IMR-90 (cell line): Measurements from ENCODE around the gene ABCB4. TPM values are rescaled to one million over a fixed set of nuclear protein-coding genes. Genes with fewer than 3 reads are reported as not detected.

ENCODE experiments used
- ATAC-seq: fragments of 200-7000 bp; cut with Tn5 transposase; 2 replicates; pipeline ENCODE4 v1.9.1; 2020; ENCODE audit warnings: low read depth, mild to moderate bottlenecking, moderate library complexity
- BruUV-seq: library from RNA; stranded (reverse); fragments of 400-500 nt; replicated peaks from 2 replicates; lab custom pipeline; 2021; lab: Mats Ljungman, UMichigan
- CTCF ChIA-PET: fragments of 300-600 bp; formaldehyde crosslinking; extraction: SDS; loops from one replicate; lab custom pipeline; 2021; ENCODE audit warnings: antibody characterized with exemption; lab: Yijun Ruan, JAX
- POLR2A ChIA-PET: fragments of 300-600 bp; sonication (Branson Sonifier 250); formaldehyde crosslinking; loops from one replicate; lab custom pipeline; 2022; ENCODE audit warnings: antibody characterized with exemption; ENCODE audit not compliant: unreplicated experiment; lab: Charles Lee
- DNase-seq: peaks from one replicate; pipeline ENCODE4 v3.0.0; 2013
- H2AFZ ChIP-seq: replicated peaks from 2 replicates; pipeline ENCODE3; 2013; ENCODE audit warnings: low read length, mild to moderate bottlenecking; ENCODE audit not compliant: poor library complexity
- H2AK5ac ChIP-seq: 2 replicates; pipeline ENCODE4 v1.6.1; 2013; ENCODE audit warnings: low read depth, low read length, inconsistent platforms
- H2AK9ac ChIP-seq: replicated peaks from 2 replicates; pipeline ENCODE3; 2013; ENCODE audit warnings: mild to moderate bottlenecking, low read depth, low read length, moderate library complexity; ENCODE audit not compliant: poor library complexity
- H2BK120ac ChIP-seq: 2 replicates; pipeline ENCODE4 v1.6.1; 2013; ENCODE audit warnings: low read depth, low read length, inconsistent platforms
- H2BK15ac ChIP-seq: 3 replicates; pipeline ENCODE4 v1.6.1; 2013; ENCODE audit warnings: low read depth, low read length, inconsistent platforms
- H2BK20ac ChIP-seq: 2 replicates; pipeline ENCODE4 v1.6.1; 2013; ENCODE audit warnings: low read depth, mild to moderate bottlenecking, inconsistent platforms, low read length, moderate library complexity
- H2BK5ac ChIP-seq: 2 replicates; pipeline ENCODE4 v1.6.1; 2013; ENCODE audit warnings: mild to moderate bottlenecking, low read depth, low read length, inconsistent platforms; ENCODE audit not compliant: poor library complexity, severe bottlenecking
- H3K14ac ChIP-seq: replicated peaks from 2 replicates; pipeline ENCODE4 v1.6.1; 2013; ENCODE audit warnings: low read depth, low read length, inconsistent platforms
- H3K18ac ChIP-seq: 2 replicates; pipeline ENCODE4 v1.6.1; 2013; ENCODE audit warnings: low read depth, low read length, control low read depth
- H3K23ac ChIP-seq: 2 replicates; pipeline ENCODE4 v1.6.1; 2013; ENCODE audit warnings: low read depth, low read length, inconsistent platforms
- H3K27ac ChIP-seq: 2 replicates; pipeline ENCODE4 v1.5.1; 2013; ENCODE audit warnings: mild to moderate bottlenecking, control low read depth, low read length; ENCODE audit not compliant: insufficient read depth
- H3K27me3 ChIP-seq: 2 replicates; pipeline ENCODE4 v1.6.1; 2013; ENCODE audit warnings: low read length; ENCODE audit not compliant: control insufficient read depth, insufficient read depth
- H3K36me3 ChIP-seq: 2 replicates; pipeline ENCODE4 v1.6.1; 2013; ENCODE audit warnings: low read length, mixed read lengths; ENCODE audit not compliant: control insufficient read depth, insufficient read depth
- H3K4ac ChIP-seq: 2 replicates; pipeline ENCODE4 v1.6.1; 2013; ENCODE audit warnings: low read depth, low read length, inconsistent platforms
- H3K4me1 ChIP-seq: 2 replicates; pipeline ENCODE4 v1.6.1; 2013; ENCODE audit warnings: low read length, mixed read lengths; ENCODE audit not compliant: control insufficient read depth, insufficient read depth
- H3K4me2 ChIP-seq: 2 replicates; pipeline ENCODE4 v1.6.1; 2013; ENCODE audit warnings: low read depth, mild to moderate bottlenecking, control low read depth, low read length, moderate library complexity
- H3K4me3 ChIP-seq: 2 replicates; pipeline ENCODE4 v1.5.1; 2013; ENCODE audit warnings: low read depth, mild to moderate bottlenecking, control low read depth, low read length, moderate library complexity; ENCODE audit not compliant: insufficient read depth
- H3K56ac ChIP-seq: 2 replicates; pipeline ENCODE4 v1.6.1; 2013; ENCODE audit warnings: low read length, inconsistent platforms; ENCODE audit not compliant: insufficient read depth; ENCODE audit errors: extremely low read depth
- H3K79me1 ChIP-seq, 2 experiments: 2 replicates each; pipeline ENCODE4 v1.6.1; 2013; ENCODE audit warnings: low read length in 2 of 2, inconsistent platforms in 1 of 2, low read depth in 1 of 2
- H3K9ac ChIP-seq: 2 replicates; pipeline ENCODE4 v1.6.1; 2013; ENCODE audit warnings: low read depth, low read length, control low read depth
- H3K9me1 ChIP-seq: 2 replicates; pipeline ENCODE4 v1.6.1; 2013; ENCODE audit warnings: low read length, inconsistent platforms; ENCODE audit not compliant: insufficient read depth
- H3K9me3 ChIP-seq: 2 replicates; pipeline ENCODE4 v1.6.1; 2013; ENCODE audit warnings: low read length; ENCODE audit not compliant: control insufficient read depth, insufficient read depth
- H4K20me1 ChIP-seq: 2 replicates; pipeline ENCODE4 v1.6.1; 2013; ENCODE audit warnings: low read length, inconsistent platforms; ENCODE audit not compliant: insufficient read depth
- H4K5ac ChIP-seq: 2 replicates; pipeline ENCODE4 v1.6.1; 2013; ENCODE audit warnings: mild to moderate bottlenecking, low read depth, low read length, control low read depth
- H4K8ac ChIP-seq, 2 experiments: 2 replicates each; pipeline ENCODE4 v1.6.1; 2013; ENCODE audit warnings: low read depth in 2 of 2, low read length in 2 of 2, control low read depth in 1 of 2, inconsistent platforms in 1 of 2
- H4K91ac ChIP-seq: 2 replicates; pipeline ENCODE4 v1.6.1; 2013; ENCODE audit warnings: low read depth, low read length, inconsistent platforms; ENCODE audit not compliant: insufficient read depth
- BHLHE40 ChIP-seq: fragments of 150-350 bp; IDR thresholded peaks from 2 replicates; pipeline ENCODE4 v1.6.1; 2016; ENCODE audit warnings: mild to moderate bottlenecking, low read depth, low read length
- CEBPB ChIP-seq: IDR thresholded peaks from 2 replicates; pipeline ENCODE4 v1.6.1; 2012; ENCODE audit warnings: low read depth, low read length, improper control_type of control experiment
- CHD1 ChIP-seq: IDR thresholded peaks from 2 replicates; pipeline ENCODE4 v1.6.1; 2012; ENCODE audit warnings: low read depth, low read length, improper control_type of control experiment
- FOS ChIP-seq: fragments of 150-350 bp; IDR thresholded peaks from 2 replicates; pipeline ENCODE4 v1.6.1; 2016; ENCODE audit warnings: low read depth, low read length
- MAFK ChIP-seq: IDR thresholded peaks from 2 replicates; pipeline ENCODE4 v1.6.1; 2012; ENCODE audit warnings: low read depth, low read length, improper control_type of control experiment
- MAZ ChIP-seq: IDR thresholded peaks from 2 replicates; pipeline ENCODE4 v1.6.1; 2012; ENCODE audit warnings: low read depth, mild to moderate bottlenecking, low read length, improper control_type of control experiment, moderate library complexity, borderline replicate concordance
- MXI1 ChIP-seq: IDR thresholded peaks from 2 replicates; pipeline ENCODE4 v1.6.1; 2012; ENCODE audit warnings: low read depth, mild to moderate bottlenecking, low read length, moderate library complexity, borderline replicate concordance
- NFE2L2 ChIP-seq: fragments of 150-350 bp; IDR thresholded peaks from 2 replicates; pipeline ENCODE4 v1.6.1; 2016; ENCODE audit warnings: low read depth, mild to moderate bottlenecking, low read length
- POLR2A ChIP-seq: IDR thresholded peaks from 2 replicates; pipeline ENCODE4 v1.6.1; 2012; ENCODE audit warnings: mild to moderate bottlenecking, low read depth, low read length
- RAD21 ChIP-seq: IDR thresholded peaks from 2 replicates; pipeline ENCODE4 v1.6.1; 2012; ENCODE audit warnings: low read length, improper control_type of control experiment
- RCOR1 ChIP-seq: IDR thresholded peaks from 2 replicates; pipeline ENCODE4 v1.6.1; 2012; ENCODE audit warnings: mild to moderate bottlenecking, low read length, improper control_type of control experiment; ENCODE audit not compliant: insufficient replicate concordance
- RFX5 ChIP-seq: IDR thresholded peaks from 2 replicates; pipeline ENCODE4 v1.8.0; 2012; ENCODE audit warnings: low read depth, mild to moderate bottlenecking, low read length, moderate library complexity
- SMC3 ChIP-seq: fragments of 150-350 bp; IDR thresholded peaks from 2 replicates; pipeline ENCODE4 v1.6.1; 2016; ENCODE audit warnings: low read depth, mild to moderate bottlenecking, antibody characterized with exemption, low read length, moderate library complexity
- WGBS, 2 experiments: methylation state at CpG; one replicate each; pipeline versions ENCODE4 v1.1.5 to v1.1.7; 2013; ENCODE audit warnings: missing lambda C conversion rate in 2 of 2; ENCODE audit not compliant: insufficient read length in 1 of 2; ENCODE audit errors: extremely low coverage in 2 of 2; 5-methylcytosine and 5-hydroxymethylcytosine counted together
- dilution Hi-C: fragments of 300-500 bp; cut with HindIII; formaldehyde crosslinking; loops from one replicate; pipeline ENCODE4 v1.14.3; 2018; ENCODE audit warnings: low sequenced_read_pairs; ENCODE audit not compliant: unreplicated experiment
- in situ Hi-C: fragments of 300-500 bp; cut with MboI; formaldehyde crosslinking; loops from 3 replicates; pipeline ENCODE4 v1.14.3; 2019; ENCODE audit warnings: low sequenced_read_pairs, inconsistent platforms, mixed read lengths
- intact Hi-C: fragments of 100-400 bp; cut with micrococcal nuclease; formaldehyde crosslinking; loops from 2 replicates; pipeline ENCODE4 v1.10.0; 2022
- polyA plus RNA-seq, 3 experiments: library from polyadenylated mRNA; depleted of rRNA; stranded (reverse); fragments of >200 nt; gene quantifications; 2 replicates each; pipeline ENCODE4 v1.2.3, GENCODE V29; 2012; ENCODE audit warnings: low replicate concordance in 1 of 3
- total RNA-seq: library from RNA; depleted of rRNA; stranded (reverse); fragments of >200 nt; gene quantifications from 2 replicates; pipeline ENCODE4 v1.2.3, GENCODE V29; 2012
- TF ChIP-seq, protein P1 (sequence below): conservative IDR thresholded peaks from 2 replicates; pipeline ENCODE4 v1.5.1; 2012; ENCODE audit warnings: mild to moderate bottlenecking, low read depth, low read length, improper control_type of control experiment
- TF ChIP-seq, protein P2 (sequence below): fragments of 150-350 bp; IDR thresholded peaks from 2 replicates; pipeline ENCODE4 v1.6.1; 2016; ENCODE audit warnings: low read depth, mild to moderate bottlenecking, low read length, moderate library complexity, borderline replicate concordance
- TF ChIP-seq, protein P3 (sequence below): fragments of 150-350 bp; IDR thresholded peaks from 2 replicates; pipeline ENCODE4 v1.6.1; 2017; ENCODE audit warnings: mild to moderate bottlenecking, antibody characterized with exemption, low read length, low read depth

ABCB4 gene
- total and polyA plus RNA-seq, 2 of the 4 experiments (the other 2 are of a cell fraction): not detected

DNA sequence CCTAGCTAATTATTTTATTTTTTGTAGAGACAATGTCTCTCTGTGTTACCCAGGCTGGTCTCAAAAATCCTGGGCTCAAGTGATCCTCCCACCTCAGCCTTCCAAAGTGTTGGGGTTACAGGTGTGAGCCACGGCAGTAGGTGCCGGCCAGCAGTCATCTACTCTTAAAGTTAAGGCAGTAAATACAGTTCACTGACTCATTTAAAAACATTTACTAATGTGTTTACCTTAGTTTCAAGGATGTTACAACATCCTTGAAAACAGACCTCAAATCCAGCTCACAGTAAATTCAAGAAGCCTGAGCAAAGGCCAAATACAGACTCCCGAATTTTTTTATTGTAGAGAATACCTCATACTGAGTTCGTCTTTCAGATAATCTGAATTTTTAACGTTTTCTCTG, 29.6 kb upstream of the ABCB4 start:
- intact Hi-C loops: loop anchor here (5.0 kb wide), 2 partner anchors 117 to 292 kb away; no protein-coding TSS in a partner anchor
- WGBS, 2 experiments: no CpG with 5 or more reads among the region's 5 CpGs
- Histone ChIP-seq H2BK120ac (no peak overlapping the region), H3K56ac (no peak overlapping the region), H2AFZ (no peak overlapping the region), H4K8ac (no peak overlapping the region), H4K20me1 (no peaks in the 10 kb centered on the region), H3K4me1 (peaks cover 3% of the 10 kb centered on the region; the same call in 1 of the 2 replicates), H3K4ac (no peak overlapping the region), H2BK15ac (no peak overlapping the region), H3K18ac (no peak overlapping the region), H3K14ac (no peak overlapping the region), H2AK9ac (no peak overlapping the region), H3K9me3 (no peaks in the 10 kb centered on the region), H3K27me3 (peaks cover 2% of the 10 kb centered on the region; the same call in 1 of the 2 replicates), H3K36me3 (no peaks in the 10 kb centered on the region), H3K4me3 (no peak overlapping the region), H2BK5ac (no peak overlapping the region), H2BK20ac (no peak overlapping the region), H3K23ac (no peak overlapping the region), H3K4me2 (no peak overlapping the region), H2AK5ac (no peak overlapping the region), H4K5ac (no peak overlapping the region), H3K9ac (no peak overlapping the region), H3K27ac (no peak overlapping the region), H3K79me1 (no peaks in the 10 kb centered on the region), H3K9me1 (no peaks in the 10 kb centered on the region), H4K91ac (no peak overlapping the region)
- in situ Hi-C loops: loop anchor here (10.0 kb wide), 2 partner anchors 380 to 610 kb away; no protein-coding TSS in a partner anchor
- ATAC-seq (peak; percentile 48; the same call in 1 of the 2 replicates), DNase-seq (peak; percentile 3)
- no TSS peak for BruUV-seq
- POLR2A ChIA-PET: no interaction called here
- TF ChIP-seq CHD1: no peak
- no peak for TF ChIP-seq RFX5
- no peak for TF ChIP-seq RAD21
- TF ChIP-seq FOS: no peak
- TF ChIP-seq RCOR1: no peak
- no peak for TF ChIP-seq CEBPB
- TF ChIP-seq, protein P1, sequence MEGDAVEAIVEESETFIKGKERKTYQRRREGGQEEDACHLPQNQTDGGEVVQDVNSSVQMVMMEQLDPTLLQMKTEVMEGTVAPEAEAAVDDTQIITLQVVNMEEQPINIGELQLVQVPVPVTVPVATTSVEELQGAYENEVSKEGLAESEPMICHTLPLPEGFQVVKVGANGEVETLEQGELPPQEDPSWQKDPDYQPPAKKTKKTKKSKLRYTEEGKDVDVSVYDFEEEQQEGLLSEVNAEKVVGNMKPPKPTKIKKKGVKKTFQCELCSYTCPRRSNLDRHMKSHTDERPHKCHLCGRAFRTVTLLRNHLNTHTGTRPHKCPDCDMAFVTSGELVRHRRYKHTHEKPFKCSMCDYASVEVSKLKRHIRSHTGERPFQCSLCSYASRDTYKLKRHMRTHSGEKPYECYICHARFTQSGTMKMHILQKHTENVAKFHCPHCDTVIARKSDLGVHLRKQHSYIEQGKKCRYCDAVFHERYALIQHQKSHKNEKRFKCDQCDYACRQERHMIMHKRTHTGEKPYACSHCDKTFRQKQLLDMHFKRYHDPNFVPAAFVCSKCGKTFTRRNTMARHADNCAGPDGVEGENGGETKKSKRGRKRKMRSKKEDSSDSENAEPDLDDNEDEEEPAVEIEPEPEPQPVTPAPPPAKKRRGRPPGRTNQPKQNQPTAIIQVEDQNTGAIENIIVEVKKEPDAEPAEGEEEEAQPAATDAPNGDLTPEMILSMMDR: no peak
- TF ChIP-seq, protein P2, sequence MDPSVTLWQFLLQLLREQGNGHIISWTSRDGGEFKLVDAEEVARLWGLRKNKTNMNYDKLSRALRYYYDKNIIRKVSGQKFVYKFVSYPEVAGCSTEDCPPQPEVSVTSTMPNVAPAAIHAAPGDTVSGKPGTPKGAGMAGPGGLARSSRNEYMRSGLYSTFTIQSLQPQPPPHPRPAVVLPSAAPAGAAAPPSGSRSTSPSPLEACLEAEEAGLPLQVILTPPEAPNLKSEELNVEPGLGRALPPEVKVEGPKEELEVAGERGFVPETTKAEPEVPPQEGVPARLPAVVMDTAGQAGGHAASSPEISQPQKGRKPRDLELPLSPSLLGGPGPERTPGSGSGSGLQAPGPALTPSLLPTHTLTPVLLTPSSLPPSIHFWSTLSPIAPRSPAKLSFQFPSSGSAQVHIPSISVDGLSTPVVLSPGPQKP: no peak
- TF ChIP-seq, protein P3, sequence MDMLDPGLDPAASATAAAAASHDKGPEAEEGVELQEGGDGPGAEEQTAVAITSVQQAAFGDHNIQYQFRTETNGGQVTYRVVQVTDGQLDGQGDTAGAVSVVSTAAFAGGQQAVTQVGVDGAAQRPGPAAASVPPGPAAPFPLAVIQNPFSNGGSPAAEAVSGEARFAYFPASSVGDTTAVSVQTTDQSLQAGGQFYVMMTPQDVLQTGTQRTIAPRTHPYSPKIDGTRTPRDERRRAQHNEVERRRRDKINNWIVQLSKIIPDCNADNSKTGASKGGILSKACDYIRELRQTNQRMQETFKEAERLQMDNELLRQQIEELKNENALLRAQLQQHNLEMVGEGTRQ: no peak
- no peak for TF ChIP-seq MXI1
- TF ChIP-seq SMC3: no peak
- TF ChIP-seq MAFK: no peak
- TF ChIP-seq MAZ: no peak
- no peak for TF ChIP-seq NFE2L2
- no peak for TF ChIP-seq BHLHE40
- no peak for TF ChIP-seq POLR2A
- CTCF ChIA-PET: interaction anchor here (1.4 to 1.5 kb wide), 2 partner anchors 7 to 382 kb away, joined by 4 read pairs; no protein-coding TSS in a partner anchor
- dilution Hi-C loops: no loop called here
